ENCODE results near the gene HAUS7.

GRCh38 chrX:153408871-153409351 is 61.5 kb downstream of the HAUS7 start:
- TF ChIP-seq CTCF (IDR thresholded peaks at IDR 0.05; ENCODE audit: insufficient read depth, low read length), result no peak
- TF ChIP-seq POLR2AphosphoS5 (IDR thresholded peaks at IDR 0.05; ENCODE audit: low read depth), result no peak
- no peak for TF ChIP-seq SPI1 (IDR thresholded peaks at IDR 0.05; ENCODE audit: borderline replicate concordance, low read depth)

Data from HL-60 (cell line).